ENCODE measurements around the gene DDX47.

DNA sequence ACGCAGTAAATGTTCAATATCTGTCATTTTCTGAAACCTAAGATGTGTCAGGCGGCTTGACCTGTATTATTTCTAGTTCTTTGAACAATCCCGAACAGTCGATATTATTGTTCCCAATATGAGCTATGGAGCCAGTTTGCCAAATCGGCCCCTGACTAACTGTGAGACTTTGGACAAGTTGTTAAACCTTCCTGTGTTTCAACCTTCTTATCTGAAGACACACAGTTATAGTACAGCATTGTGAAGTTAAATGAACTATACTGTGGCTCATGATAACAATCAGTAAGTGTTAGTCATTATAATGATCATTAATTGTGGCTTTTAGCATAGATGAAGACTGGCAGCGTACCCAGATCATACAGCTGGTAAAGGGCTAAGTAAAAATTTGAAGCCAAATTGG, 23.4 kb downstream of the DDX47 start:
- TF ChIP-seq CTCF (IDR thresholded peaks at IDR 0.05; ENCODE audit: low read depth, low read length, missing input control) (no peak), TAF1 (conservative IDR thresholded peaks at IDR 0.05) (no peak), NR2F2 (IDR thresholded peaks at IDR 0.05) (no peak), EGR1 (IDR thresholded peaks at IDR 0.05; ENCODE audit: low read depth in 2 of 2) (no peak), MAX (IDR thresholded peaks at IDR 0.05) (no peak), GABPA (IDR thresholded peaks at IDR 0.05 in 1 of 2, conservative IDR thresholded peaks at IDR 0.05 in 1 of 2) (no peak), FOXA1 (IDR thresholded peaks at IDR 0.05) (no peak)
- TF ChIP-seq, protein P1, sequence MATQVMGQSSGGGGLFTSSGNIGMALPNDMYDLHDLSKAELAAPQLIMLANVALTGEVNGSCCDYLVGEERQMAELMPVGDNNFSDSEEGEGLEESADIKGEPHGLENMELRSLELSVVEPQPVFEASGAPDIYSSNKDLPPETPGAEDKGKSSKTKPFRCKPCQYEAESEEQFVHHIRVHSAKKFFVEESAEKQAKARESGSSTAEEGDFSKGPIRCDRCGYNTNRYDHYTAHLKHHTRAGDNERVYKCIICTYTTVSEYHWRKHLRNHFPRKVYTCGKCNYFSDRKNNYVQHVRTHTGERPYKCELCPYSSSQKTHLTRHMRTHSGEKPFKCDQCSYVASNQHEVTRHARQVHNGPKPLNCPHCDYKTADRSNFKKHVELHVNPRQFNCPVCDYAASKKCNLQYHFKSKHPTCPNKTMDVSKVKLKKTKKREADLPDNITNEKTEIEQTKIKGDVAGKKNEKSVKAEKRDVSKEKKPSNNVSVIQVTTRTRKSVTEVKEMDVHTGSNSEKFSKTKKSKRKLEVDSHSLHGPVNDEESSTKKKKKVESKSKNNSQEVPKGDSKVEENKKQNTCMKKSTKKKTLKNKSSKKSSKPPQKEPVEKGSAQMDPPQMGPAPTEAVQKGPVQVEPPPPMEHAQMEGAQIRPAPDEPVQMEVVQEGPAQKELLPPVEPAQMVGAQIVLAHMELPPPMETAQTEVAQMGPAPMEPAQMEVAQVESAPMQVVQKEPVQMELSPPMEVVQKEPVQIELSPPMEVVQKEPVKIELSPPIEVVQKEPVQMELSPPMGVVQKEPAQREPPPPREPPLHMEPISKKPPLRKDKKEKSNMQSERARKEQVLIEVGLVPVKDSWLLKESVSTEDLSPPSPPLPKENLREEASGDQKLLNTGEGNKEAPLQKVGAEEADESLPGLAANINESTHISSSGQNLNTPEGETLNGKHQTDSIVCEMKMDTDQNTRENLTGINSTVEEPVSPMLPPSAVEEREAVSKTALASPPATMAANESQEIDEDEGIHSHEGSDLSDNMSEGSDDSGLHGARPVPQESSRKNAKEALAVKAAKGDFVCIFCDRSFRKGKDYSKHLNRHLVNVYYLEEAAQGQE (IDR thresholded peaks at IDR 0.05), result no peak
